HG03460 (cell line): ENCODE results near the gene SKIL.

Experiments used
- ATAC-seq: cut with Tn5 transposase; IDR thresholded peaks from one replicate; pipeline ENCODE4 v1.9.1; 2021; ENCODE audit not compliant: unreplicated experiment

Gene SKIL

GRCh38 chr3:170346481-170347392, 10.8 kb upstream of the SKIL start:
- no peak for ATAC-seq

- ATAC-seq = peak; percentile 56
Observed at GRCh38 chr3:170350515-170351413, 6.8 kb upstream of the SKIL start.

DNA sequence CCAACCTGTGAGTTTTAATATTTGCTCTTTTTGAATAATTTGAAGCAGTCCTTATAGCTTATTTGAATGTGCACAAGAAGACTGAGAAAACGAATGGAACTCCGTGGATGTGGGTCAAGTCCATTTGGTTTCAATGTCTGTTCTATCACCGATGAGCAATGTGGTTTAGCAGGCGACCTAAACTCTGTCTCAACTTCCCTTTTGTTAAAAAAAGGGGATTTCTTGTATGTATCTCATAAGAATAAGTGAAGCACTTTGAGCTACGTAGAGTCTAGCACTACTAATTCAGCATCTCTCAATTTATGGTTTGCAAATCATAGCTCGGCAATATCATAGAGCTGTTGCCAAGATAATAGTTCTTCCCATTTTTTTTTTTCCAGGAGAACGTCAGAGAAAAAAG, 4.6 kb upstream of the SKIL start:
- ATAC-seq = no peak

DNA sequence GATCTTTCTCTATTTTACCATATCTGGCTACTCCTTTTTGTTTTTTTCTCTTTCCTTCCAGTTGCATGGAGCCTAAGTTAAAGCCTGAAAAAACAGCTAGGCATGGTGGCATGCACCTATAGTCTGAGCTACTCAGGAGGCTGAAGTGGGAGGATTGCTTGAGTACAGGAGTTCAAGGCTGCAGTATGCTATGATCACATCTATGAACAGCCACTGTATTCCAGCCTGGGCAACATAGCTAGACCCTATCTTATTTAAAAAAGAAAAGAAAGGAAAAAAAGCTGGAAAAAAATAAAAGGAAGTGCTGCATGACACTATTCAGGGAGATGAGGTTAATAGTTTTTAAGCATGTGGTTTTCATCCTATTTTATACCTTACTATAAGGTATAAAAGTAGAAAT, 4.0 kb upstream of the SKIL start:
- ATAC-seq = no peak

GRCh38 chr3:170354760-170355159, 2.8 kb upstream of the SKIL start:
- ATAC-seq = no peak

- ATAC-seq = peak; percentile 28
Observed at GRCh38 chr3:170355738-170356595, 1.5 kb upstream of the SKIL start.

DNA sequence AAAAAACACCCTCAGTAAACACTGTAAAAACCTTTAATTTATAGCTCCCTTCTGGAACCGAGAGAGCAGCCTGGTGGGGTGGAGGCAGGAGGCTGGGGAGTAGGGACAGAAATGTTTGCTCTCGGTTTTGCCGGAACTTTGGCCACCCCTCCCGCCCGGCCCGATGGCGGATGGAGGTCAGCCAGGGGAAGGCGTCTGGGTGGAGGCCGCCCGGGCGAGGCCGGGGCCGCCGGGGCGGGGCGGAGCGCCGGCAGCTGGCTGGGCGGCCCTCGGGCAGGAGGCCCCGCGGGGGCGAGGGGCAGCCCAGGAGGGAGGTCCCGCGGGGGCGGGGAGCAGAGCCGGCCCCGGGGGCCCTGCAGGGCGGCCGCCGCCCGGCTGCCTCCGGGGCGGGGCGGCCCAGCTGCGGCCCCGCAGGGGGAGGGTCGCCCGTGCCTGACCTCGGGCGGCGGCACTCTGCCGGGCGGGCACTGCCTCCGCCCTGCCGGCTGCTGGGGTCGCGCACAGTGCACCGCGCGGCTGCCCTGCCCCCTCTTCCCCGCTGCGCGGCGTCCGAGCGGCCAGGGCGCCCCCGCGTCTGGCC, 829 bp upstream of the SKIL start:
- peak; percentile 38 for ATAC-seq

- ATAC-seq = peak; percentile 12
Observed at GRCh38 chr3:170358042-170359010, 811 bp downstream of the SKIL start.

DNA sequence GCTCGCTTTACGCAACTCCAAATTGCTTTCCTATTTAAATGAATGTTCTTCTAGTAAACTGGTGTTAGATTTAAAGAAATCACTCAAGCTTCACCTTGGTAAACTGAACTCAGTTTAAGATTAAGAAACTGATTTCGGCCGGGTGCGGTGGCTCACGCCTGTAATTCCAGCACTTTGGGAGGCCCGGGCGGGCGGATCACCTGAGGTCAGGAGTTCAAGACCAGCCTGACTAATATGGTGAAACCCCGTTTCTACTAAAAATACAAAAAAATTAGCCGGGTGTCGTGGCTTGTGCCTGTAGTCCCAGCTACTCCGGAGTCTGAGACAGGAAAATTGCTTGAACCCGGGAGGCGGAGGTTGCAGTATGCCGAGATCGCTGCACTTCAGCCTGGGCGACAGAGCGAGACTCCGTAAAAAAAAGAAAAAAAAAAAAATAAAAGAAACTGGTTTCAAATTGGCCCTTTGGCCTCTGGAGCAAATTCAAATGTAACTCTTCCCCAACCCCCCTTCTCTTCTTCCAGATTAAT, 1.7 kb downstream of the SKIL start:
- no peak for ATAC-seq

- no peak for ATAC-seq
Observed at GRCh38 chr3:170360466-170360865, 3.0 kb downstream of the SKIL start.

GRCh38 chr3:170360916-170361315, 3.4 kb downstream of the SKIL start:
- ATAC-seq = no peak

DNA sequence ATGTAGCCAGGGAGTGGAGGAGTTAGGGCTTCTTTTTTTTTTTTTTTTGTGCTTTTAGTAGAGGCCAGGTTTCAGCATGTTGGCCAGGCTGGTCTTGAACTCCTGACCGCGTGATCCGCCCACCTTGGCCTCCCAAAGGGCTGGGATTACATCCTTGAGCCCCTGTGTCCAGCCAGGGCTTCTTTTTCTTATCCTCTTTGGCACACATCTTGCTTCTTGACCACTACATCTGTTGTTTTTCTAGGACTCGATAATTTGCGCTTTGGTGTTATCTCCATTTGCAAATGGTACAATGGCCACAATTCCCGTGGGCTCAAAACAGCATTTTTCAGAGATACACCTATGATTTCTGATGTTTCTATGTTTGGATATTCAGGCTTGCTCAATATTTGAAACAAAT, 4.2 kb downstream of the SKIL start:
- ATAC-seq = no peak

DNA sequence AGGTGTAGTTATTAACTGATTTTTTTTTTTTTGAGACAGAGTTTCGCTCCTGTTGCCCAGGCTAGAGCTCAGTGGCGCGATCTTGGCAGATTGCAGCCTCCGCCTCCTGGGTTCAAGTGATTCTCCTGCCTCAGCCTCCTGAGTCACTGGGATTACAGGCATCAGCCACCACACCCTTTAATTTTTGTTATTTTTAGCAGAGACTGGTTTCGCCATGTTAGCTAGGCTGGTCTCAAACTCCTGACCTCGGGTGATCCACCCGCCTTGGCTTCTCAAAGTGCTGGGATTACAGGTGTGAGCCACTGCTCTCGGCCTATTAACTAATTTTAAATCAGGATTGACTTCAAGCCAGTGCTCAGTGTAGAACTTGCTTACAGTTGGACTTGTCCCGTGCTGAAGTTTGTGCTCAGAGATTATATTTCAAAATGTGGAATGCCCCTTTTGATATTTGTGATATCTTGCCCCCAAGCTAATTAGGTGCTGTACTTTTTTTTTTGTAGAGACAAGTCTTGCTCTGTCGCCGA, 6.0 kb downstream of the SKIL start:
- ATAC-seq = no peak

- ATAC-seq = no peak
Observed at GRCh38 chr3:170364965-170365364, 7.5 kb downstream of the SKIL start.

DNA sequence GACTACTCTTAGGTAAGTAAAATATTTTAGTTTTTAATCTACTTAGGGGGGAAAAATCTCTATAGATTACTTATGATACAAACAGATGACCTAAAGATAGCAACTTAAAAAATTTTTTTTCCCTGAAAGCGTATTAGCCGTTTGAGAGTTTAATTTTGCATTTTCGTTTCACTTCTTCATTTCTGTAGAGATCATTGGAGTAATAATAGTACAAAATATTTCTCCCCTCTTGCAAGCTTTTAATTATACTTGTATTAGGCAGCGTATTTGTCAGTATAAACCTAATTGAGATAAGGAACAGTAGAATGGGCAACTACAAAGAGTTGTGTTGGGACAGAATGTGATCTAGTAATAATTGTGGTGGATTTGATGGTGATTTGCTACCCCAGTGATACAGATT, 10.3 kb downstream of the SKIL start:
- no peak for ATAC-seq

GRCh38 chr3:170368921-170369320, 11.4 kb downstream of the SKIL start:
- no peak for ATAC-seq

- ATAC-seq = no peak
Observed at GRCh38 chr3:170372190-170372879, 14.8 kb downstream of the SKIL start.

- no peak for ATAC-seq
Observed at GRCh38 chr3:170383567-170383966, 26.1 kb downstream of the SKIL start.
